ENCODE measurements around the gene ERG. TPM values are rescaled to one million over a fixed set of nuclear protein-coding genes. Genes with fewer than 3 reads are reported as not detected.
A peak's percentile ranks its signal among the peaks of the same experiment; 100 is the strongest.

The ERG gene
- total RNA-seq, 1 donor from 2014 or later, result 28.5 TPM

- H3K36me3 ChIP-seq, result peaks cover 11 to 26% of the 10 kb centered on the region in 2 donors
- no peaks in the 10 kb centered on the region for H3K9me3 ChIP-seq
- no peaks in the 10 kb centered on the region for H3K27me3 ChIP-seq
- intact Hi-C loops (cut with DNase I), result loop anchor here (5.0 to 10.0 kb wide), 2 partner anchors 272 to 329 kb away; no protein-coding TSS in a partner anchor
- peaks cover 10 to 35% of the 10 kb centered on the region in 2 donors for H3K4me1 ChIP-seq
- H3K27ac ChIP-seq, result peak overlapping the region in 1 of 2 donors; percentile 37
- TF ChIP-seq CTCF (IDR thresholded peaks at IDR 0.05), result no peak
- no peak overlapping the region for H3K4me3 ChIP-seq
- DNase-seq (ENCODE audit: low spot score in 2 of 2), result no peak
These were observed 112.7 kb downstream of the ERG start for GRCh38 chr21:38385427-38386175.

GRCh38 chr21:38384675-38385426, 113.4 kb downstream of the ERG start:
- no peak for DNase-seq (ENCODE audit: low spot score in 2 of 2)
- Histone ChIP-seq H3K4me3 (peak overlapping the region in 1 of 2 donors; percentile 9), H3K36me3 (peaks cover 11 to 26% of the 10 kb centered on the region in 2 donors), H3K9me3 (no peaks in the 10 kb centered on the region), H3K4me1 (peaks cover 10 to 41% of the 10 kb centered on the region in 2 donors), H3K27ac (peak overlapping the region; percentile 37 to 89), H3K27me3 (no peaks in the 10 kb centered on the region)
- intact Hi-C loops (cut with DNase I), result loop anchor here (5.0 to 10.0 kb wide), 4 partner anchors 47 to 330 kb away; no protein-coding TSS in a partner anchor
- TF ChIP-seq CTCF (IDR thresholded peaks at IDR 0.05), result no peak

GRCh38 chr21:38384238-38384560, 114.1 kb downstream of the ERG start:
- DNase-seq (ENCODE audit: low spot score in 2 of 2), result no peak
- TF ChIP-seq CTCF (IDR thresholded peaks at IDR 0.05), result no peak
- peaks cover 10 to 41% of the 10 kb centered on the region in 2 donors for H3K4me1 ChIP-seq
- peak overlapping the region in 1 of 2 donors; percentile 9 for H3K4me3 ChIP-seq
- no peaks in the 10 kb centered on the region for H3K9me3 ChIP-seq
- no peaks in the 10 kb centered on the region for H3K27me3 ChIP-seq
- intact Hi-C loops (cut with DNase I), result loop anchor here (5.0 to 10.0 kb wide), 3 partner anchors 48 to 331 kb away; no protein-coding TSS in a partner anchor
- peak overlapping the region; percentile 37 to 89 for H3K27ac ChIP-seq
- peaks cover 11 to 26% of the 10 kb centered on the region in 2 donors for H3K36me3 ChIP-seq

DNA sequence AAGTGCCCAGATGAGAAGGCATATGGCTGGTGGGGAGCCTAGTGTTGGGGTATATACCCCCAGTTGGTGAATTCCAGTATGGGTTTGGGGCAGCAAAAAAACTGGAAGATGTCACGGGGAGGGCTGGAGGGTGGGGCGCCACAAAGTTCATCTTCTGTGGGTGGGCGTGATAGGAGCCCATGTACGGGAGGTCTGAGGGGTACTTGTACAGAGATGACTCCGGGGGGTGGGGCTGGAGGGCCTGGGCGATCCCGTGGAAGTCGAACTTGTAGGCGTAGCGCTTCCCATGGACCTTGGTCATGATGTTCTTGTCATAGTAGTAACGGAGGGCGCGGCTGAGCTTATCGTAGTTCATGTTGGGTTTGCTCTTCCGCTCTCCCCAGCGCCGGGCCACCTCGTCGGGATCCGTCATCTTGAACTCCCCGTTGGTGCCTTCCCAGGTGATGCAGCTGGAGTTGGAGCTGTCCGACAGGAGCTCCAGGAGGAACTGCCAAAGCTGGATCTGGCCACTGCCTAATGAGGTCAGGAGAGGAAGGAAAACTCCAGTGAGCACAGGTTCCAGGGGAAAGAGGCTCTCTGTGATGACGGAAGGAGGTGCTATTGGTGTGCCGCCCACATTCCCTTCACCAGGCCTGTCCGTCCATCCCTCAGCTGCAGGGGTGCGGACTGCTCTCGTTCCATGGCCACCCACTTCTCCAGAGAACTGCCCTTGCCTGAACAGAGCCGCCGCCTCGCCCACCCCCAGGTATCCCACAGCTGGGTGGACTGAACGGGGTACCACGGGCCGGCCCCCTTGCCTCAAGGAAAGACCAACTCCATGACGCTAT, 114.7 kb downstream of the ERG start:
- no peak for DNase-seq (ENCODE audit: low spot score in 2 of 2)
- H3K4me3 ChIP-seq, result no peak overlapping the region
- peaks cover 10 to 36% of the 10 kb centered on the region in 2 donors for H3K4me1 ChIP-seq
- no peak for TF ChIP-seq CTCF (IDR thresholded peaks at IDR 0.05)
- intact Hi-C loops (cut with DNase I), result loop anchor here (5.0 to 10.0 kb wide), 3 partner anchors 49 to 331 kb away; no protein-coding TSS in a partner anchor
- no peaks in the 10 kb centered on the region for H3K27me3 ChIP-seq
- peaks cover 11 to 26% of the 10 kb centered on the region in 2 donors for H3K36me3 ChIP-seq
- peak overlapping the region; percentile 37 to 89 for H3K27ac ChIP-seq
- no peaks in the 10 kb centered on the region for H3K9me3 ChIP-seq

Measured in ascending aorta (tissue), 2 donors.